Right lung (tissue), 5 donors: Measurements from ENCODE around the gene LIMS4. TPM values are rescaled to one million over a fixed set of nuclear protein-coding genes. Genes with fewer than 3 reads are reported as not detected.
"Not testable (repeated sequence)": the region's sequence is repeated elsewhere in the genome, so short reads cannot be mapped to it uniquely, and the experiment has no call there.

Experiments
- DNase-seq, 2 donors: peaks; one replicate each; pipeline ENCODE4 v3.0.0-alpha.2; 2013
- polyA plus RNA-seq, 5 donors: library from polyadenylated mRNA; unstranded; fragments of 120-200 nt; gene quantifications; one replicate each; pipeline versions ENCODE4 v1.2.1 to v1.2.3, GENCODE V29; 2013; ENCODE audit warnings: inconsistent platforms in 1 of 5, low replicate concordance in 1 of 5; ENCODE audit not compliant: insufficient read length in 5 of 5, insufficient read depth in 1 of 5

LIMS4 gene
- polyA plus RNA-seq, 5 donors = 1.1 to 4.0 (median 2.3) TPM

GRCh38 chr2:110455080-110455670, 17.4 kb downstream of the LIMS4 start:
- DNase-seq = not testable (repeated sequence)

DNA sequence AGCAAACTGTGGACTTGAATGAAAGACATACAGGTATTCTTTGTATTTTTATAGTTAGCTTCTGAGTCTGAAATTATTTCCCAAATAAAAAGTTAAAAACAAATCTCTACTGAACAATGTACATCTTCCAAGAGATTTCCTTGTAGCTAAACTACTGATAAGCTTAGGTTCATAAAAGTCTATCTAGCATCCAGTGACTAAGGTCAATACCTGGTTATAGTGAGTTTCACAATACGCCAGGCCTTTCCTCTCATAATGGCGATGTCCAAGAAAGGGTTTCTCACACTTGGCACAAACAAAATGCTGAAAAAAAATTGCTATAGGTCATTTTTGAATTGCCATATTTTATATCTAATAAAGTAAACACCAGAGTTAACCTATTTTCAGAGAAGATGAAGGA, 21.7 kb downstream of the LIMS4 start:
- DNase-seq = not testable (repeated sequence)

DNA sequence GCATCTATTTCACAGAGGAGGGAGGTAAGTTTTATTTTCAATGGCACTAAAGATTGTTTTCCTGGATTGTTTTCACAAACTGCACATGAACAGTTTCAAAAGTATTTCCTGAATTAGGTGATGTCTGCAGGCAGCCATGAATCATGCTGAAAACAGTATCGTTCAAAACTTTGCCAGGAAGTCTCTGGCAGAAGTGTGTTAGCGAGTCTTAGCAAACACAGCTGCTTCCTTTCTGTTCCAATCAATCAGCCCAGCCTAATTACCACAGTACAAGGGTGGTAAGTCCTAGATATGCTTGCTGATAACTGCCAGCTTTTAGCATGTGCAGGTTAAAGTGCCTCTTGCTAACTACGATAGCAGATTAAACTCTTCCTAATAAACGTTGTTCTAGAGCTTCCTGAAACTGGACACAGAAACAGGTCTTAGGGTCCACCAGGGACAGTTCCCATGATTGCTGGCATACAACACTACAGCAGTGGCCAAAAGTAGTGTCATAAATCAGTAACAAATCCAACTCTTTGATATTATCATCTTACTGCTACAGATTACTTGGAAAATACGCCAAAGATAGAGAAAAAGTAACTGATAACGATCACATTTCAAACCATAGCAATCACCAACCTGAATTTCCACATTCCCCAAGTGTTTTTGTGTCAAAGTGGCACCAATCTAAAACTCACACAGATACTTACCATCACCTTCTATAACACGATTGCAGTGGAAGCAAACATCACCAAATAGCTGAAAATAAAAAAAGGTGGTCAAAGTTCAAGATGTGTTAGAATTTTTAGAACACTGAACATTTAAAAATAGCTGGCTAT, 23.3 kb downstream of the LIMS4 start:
- not testable (repeated sequence) for DNase-seq

DNA sequence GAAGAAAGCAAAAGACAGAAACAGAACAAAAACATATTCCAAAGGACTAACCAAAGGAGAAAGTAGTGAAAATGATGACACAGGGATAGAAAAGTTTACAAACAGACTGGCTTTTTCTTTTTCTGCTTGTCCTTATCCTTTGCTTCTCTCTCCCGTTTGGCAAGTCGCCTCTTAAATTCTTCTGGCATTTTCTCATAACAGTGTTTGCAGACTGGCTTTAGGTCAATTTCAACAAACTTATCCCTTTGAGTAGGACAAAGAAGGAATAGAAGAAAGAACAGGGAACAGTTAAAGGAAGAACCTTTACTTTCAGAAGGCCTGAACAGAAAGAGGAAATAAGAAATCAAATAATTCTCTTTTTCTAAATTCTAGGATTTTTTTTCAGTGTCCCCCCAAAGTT, 26.0 kb downstream of the LIMS4 start:
- not testable (repeated sequence) for DNase-seq

DNA sequence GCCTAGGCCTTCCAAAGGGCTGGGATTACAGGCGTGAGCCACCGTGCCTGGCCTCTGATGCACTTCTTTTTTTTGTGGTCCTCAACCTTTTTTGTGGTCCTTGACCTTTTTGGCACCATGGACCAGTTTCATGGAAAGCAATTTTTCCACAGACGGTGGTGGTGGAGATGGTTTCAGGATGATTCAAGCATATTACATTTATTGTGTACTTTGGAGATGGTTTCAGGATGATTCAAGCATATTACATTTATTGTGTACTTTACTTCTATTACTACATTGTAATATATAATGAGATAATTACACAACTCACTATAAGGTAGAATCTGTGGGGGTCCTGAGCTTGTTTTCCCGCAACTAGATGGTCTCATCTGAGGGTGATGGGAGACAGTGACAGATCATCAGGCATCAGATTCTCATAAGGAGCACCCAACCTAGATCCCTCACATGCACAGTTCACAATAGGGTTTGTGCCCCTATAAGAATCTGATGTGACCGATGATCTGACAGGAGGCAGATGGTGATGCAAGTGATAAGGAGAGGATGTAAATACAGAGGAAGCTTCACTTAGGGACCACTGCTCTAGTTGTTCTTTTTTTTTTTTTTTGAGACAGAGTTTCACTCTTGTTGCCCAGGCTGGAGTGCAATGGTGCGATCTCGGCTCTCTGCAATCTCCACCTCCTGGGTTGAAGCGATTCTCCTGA, 29.2 kb downstream of the LIMS4 start:
- not testable (repeated sequence) for DNase-seq

- not testable (repeated sequence) for DNase-seq
Observed at GRCh38 chr2:110441905-110442304, 30.7 kb downstream of the LIMS4 start.

DNA sequence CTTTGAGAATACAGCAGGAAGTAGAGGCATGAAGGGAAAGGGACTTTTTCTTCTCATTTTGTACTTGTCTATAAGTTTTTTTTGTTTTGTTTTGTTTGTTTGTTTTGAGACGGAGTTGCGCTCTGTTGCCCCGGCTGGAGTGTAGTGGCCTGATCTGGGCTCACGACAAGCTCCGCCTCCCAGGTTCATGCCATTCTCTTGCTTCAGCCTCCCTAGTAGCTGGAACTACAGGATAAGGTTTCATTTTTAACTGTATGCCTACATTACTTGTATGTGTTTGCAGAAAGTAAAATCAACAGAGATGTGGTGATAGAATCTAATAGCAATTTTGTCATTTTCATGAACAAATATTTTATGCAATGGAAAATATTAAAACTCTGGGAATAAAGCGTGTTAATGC, 38.1 kb downstream of the LIMS4 start:
- not testable (repeated sequence) for DNase-seq

DNA sequence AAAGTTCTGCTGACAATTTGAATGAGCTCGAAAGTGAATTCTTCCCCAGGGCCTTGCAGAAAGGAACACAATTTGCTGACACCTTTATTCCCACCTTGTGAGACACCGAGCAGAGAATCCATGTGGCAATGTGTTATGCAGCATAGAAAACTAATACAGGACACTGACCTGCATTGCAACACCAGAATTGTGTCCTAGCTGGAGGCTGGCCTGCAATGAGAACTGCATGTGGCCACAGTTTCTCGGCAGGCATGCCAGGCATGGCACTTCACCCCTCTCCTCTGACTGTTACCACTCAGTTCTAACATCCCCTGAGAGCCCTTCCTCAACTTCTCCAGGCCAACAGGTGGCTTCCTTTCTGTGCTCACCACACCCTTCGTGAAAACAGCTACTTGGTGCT, 46.9 kb downstream of the LIMS4 start:
- DNase-seq = not testable (repeated sequence)

- not testable (repeated sequence) for DNase-seq
Observed at GRCh38 chr2:110424421-110424820, 48.2 kb downstream of the LIMS4 start.

DNA sequence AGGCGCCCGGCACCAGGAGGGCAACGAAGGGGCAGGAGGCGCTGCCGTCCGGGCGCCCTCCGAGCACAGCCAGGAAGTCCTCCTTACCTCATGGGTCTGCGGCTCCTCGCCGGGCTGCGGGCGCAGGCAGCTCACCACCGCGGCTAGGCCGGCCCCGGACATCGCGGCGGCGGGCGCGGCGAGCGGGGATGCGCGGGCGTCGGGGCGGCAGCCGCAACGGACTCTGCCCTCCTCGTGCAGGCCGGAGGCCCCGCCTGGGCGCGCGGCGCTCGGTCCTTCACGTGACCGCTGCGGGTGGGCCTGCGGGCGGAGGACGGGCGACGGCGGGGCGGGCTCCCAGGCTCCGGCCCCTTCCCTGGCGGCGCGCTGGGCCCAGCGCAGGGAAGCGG, 49.0 kb downstream of the LIMS4 start:
- not testable (repeated sequence) for DNase-seq

DNA sequence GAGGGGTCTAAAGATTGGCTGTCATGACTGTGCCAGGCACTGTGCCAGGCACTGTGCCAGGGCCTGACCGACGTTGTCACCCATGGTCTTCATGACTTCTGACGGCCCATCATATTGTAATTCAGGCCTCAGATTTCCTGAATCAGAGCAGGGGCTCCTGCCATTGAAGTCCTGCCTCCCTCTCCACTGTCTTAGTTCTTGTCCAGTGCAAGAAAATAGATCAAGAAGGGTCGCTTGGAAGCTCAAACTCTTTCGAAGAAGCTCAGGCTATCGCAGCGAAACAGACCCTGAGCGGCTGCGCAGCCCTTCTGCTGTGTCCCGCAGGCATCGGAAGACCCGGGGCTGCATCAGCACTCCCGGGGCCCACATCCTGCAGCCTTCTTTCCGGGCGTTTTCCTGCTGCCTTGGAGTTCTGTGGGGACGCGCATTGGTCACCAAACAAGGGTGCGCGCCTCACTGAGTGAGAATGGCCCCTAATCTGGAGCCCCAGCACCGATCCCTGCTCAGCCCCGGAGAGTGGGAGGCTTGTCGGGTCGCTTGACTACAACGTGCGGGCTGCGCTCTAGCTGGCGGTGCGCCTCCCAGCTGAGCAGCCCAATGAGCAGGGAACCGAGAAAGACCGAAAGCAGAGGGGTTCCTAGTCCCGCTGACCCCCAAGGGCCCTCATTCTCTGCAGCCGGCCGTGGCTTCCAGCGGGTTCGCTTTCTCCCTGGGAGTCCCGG, 49.6 kb downstream of the LIMS4 start:
- not testable (repeated sequence) for DNase-seq

DNA sequence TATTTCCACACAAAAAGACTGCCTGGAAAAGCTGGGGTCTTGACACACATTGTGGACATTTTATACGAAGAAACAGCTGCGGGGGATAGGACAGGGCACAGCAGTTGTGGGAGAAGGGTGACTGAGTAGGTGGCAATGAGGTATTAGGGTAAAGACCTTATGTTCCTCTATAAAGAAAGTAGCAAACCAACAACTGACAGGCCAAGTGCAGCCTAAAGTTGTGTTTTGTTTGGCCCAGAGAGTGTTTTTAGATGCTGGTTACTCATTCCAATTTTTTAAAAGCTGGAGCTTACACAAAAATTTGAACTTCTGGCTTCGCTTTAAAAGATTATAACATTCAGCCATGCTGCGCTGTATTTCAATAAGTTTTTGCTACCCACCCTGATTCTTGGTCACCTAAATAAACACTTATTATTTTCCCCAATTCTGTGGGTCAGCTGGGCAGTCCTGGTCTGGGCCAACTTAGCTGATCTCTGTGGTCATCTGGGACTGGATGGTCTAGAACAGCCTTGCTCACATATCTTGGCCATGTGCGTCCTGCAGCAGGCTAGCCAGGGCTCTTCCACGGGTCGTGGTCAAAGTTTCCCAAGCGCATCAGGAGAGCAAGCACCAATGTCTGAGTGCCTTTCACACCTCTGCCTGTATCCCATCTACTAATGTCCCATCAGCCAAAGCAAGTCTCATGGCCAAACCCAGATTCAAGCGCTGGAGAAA, 51.8 kb downstream of the LIMS4 start:
- DNase-seq = not testable (repeated sequence)

DNA sequence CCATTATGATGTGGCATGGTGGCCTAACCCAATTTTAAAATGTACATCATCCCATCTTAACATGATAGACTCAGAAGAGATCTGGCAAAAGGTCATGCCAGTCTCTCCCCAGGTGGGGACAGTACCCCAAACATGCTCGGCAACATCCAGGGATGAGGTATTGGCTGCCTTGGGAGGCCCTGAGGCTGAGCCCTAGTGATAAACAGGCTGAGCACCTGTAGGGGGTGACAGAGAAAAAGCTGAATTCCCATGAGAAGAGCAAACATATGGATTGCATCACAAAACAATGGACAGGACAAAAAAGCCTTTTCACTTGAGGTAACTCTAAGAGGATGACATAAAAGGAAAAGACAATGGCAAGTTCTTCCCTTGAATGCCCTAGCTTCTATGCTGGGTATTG, 65.5 kb downstream of the LIMS4 start:
- DNase-seq = not testable (repeated sequence)

- DNase-seq = not testable (repeated sequence)
Observed at GRCh38 chr2:110404988-110405387, 67.6 kb downstream of the LIMS4 start.

DNA sequence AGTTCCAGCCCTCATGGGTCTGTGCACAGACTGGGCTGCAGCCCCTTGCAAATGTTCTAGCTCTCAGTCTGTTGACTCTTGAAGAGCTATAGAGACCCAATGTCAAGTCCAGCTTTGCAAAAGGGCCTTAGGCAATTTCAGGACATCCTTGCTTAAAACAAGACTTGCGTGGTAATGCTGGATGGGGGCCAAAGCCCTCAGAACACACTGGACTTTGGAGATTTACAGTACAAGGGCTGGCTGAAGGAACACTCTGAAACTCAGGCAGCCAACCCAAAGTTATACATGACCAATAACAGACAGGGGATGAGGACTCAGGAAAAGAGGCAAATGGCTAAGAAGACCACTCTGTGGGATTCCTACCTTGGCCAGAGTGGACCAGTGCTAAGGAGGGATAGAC, 68.4 kb downstream of the LIMS4 start:
- not testable (repeated sequence) for DNase-seq

DNA sequence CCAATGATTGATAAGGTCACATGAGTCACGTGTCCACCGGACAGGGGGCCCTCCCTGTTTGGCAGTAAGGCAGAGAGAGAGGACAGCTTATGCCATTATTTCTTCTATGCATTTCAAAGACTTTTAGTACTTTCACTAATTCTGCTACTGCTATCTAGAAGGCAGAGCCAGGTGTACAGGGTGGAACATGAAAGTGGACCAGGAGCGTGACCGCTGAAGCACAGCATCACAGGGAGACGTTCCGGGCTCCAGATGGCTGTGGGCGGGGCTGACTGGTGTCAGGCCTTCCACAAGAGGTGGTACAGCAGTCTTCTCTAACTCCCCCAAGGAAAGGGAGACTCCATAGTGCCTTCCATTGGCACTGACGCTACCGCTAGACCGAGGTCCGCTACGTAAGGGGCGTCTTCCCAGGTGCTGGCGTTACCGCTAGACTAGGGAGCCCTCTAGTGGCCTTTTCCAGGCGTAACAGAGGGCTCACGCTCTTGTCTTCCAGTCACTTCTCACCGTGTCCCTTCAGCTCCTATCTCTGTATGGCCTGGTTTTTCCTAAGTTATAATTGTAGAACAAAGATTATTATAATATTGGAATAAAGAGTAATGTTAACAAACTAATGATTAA, 71.5 kb downstream of the LIMS4 start:
- not testable (repeated sequence) for DNase-seq

GRCh38 chr2:110399378-110399777, 73.2 kb downstream of the LIMS4 start:
- not testable (repeated sequence) for DNase-seq

GRCh38 chr2:110395990-110396389, 76.6 kb downstream of the LIMS4 start:
- not testable (repeated sequence) for DNase-seq
